ENCODE results near the gene MORN4.
"Not testable (repeated sequence)": the region's sequence is repeated elsewhere in the genome, so short reads cannot be mapped to it uniquely, and the experiment has no call there.

Gene MORN4

DNA sequence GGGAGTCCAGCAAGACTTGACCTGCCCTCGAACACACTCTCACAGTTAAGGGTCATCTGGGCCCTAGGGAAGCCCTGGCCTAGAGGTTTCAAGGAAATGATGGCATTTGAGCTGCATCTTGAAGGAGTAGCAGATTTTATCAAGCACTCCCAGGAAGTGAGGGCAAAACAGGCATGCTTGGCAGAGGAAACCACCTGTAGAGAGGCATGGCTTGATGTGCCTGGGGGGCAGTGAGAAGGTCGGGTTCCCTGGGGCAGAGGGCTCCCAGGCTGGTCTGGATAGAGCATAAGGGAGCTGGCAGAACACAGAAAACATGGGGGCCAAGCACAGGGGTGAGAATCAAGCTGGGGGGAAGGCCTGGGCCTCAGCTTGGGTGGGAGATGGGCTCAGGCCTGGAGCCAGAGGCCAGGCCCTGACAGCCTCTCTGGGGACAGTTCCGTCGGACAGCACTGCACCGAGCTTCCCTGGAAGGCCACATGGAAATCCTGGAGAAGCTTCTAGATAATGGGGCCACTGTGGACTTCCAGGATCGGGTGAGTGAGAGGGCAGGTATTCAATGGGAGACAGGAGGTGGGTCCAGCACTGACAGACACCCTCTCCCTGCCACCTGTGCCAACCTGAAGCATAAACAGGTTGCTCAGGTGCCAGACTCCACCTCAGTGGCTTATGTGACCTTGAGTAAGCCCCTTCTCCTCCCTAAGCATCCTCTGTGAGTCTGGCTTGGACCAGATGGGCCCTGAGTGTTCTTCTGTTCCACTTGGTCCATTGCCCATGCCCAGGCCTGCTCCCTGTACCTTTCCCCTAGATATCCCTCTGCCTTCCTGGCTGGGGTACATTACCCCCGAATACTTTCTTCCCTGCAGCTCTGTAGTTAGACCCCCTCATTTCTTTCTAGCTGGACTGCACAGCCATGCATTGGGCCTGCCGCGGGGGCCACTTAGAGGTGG lies 52.6 kb downstream of the MORN4 start:
- no peak overlapping the region for H2AFZ ChIP-seq (ENCODE audit: low read depth)
- TF ChIP-seq, protein P1, sequence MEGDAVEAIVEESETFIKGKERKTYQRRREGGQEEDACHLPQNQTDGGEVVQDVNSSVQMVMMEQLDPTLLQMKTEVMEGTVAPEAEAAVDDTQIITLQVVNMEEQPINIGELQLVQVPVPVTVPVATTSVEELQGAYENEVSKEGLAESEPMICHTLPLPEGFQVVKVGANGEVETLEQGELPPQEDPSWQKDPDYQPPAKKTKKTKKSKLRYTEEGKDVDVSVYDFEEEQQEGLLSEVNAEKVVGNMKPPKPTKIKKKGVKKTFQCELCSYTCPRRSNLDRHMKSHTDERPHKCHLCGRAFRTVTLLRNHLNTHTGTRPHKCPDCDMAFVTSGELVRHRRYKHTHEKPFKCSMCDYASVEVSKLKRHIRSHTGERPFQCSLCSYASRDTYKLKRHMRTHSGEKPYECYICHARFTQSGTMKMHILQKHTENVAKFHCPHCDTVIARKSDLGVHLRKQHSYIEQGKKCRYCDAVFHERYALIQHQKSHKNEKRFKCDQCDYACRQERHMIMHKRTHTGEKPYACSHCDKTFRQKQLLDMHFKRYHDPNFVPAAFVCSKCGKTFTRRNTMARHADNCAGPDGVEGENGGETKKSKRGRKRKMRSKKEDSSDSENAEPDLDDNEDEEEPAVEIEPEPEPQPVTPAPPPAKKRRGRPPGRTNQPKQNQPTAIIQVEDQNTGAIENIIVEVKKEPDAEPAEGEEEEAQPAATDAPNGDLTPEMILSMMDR (conservative IDR thresholded peaks at IDR 0.05; ENCODE audit: low read depth, low read length), result no peak
- H3K9ac ChIP-seq, result no peak overlapping the region
- no peaks in the 10 kb centered on the region for H3K79me2 ChIP-seq (ENCODE audit: insufficient read depth, low read depth)
- H3K4me1 ChIP-seq (ENCODE audit: low read depth, poor library complexity, severe bottlenecking), result no peaks in the 10 kb centered on the region
- no peak overlapping the region for H3K27ac ChIP-seq
- H3K4me2 ChIP-seq, result no peak overlapping the region
- H3K4me3 ChIP-seq (IDR thresholded peaks at IDR 0.05; ENCODE audit: insufficient read depth, low read depth, low read length), result no peak overlapping the region
- H3K36me3 ChIP-seq (ENCODE audit: insufficient read depth), result no peaks in the 10 kb centered on the region
- H3K27me3 ChIP-seq (ENCODE audit: insufficient read depth, low read depth), result no peaks in the 10 kb centered on the region
- H4K20me1 ChIP-seq (ENCODE audit: insufficient read depth), result no peaks in the 10 kb centered on the region

DNA sequence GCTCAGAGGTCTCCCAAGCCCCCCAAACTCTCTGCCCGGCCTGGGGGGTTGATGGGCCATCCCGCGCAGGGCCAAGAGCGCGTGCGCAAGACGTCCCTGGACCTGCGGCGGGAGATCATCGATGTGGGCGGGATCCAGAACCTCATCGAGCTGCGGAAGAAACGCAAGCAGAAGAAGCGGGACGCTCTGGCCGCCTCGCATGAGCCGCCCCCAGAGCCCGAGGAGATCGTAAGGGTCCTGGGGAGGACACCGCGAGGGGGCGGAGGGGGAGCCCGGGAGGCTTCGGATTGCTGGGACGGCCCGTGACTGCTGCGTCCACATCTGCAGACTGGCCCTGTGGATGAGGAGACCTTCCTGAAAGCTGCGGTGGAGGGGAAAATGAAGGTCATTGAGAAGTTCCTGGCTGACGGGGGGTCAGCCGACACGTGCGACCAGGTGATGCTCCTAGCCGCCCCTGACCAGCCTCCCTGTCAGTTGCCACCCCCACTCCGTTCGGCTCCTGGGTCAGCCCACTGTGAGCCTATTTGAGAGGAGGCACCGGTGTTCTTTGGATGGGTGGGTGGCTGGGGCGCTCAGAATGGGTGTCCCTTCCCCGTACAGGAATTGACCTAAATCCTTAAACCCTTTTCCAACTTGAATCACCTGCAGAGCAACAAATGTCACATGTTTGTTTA lies 55.0 kb downstream of the MORN4 start:
- Histone ChIP-seq H3K4me3 (IDR thresholded peaks at IDR 0.05; ENCODE audit: insufficient read depth, low read depth, low read length) (no peak overlapping the region), H3K27ac (no peak overlapping the region), H3K79me2 (ENCODE audit: insufficient read depth, low read depth) (no peaks in the 10 kb centered on the region), H3K4me1 (ENCODE audit: low read depth, poor library complexity, severe bottlenecking) (no peaks in the 10 kb centered on the region), H3K36me3 (ENCODE audit: insufficient read depth) (no peaks in the 10 kb centered on the region), H4K20me1 (ENCODE audit: insufficient read depth) (no peaks in the 10 kb centered on the region), H3K27me3 (ENCODE audit: insufficient read depth, low read depth) (no peaks in the 10 kb centered on the region), H3K9ac (no peak overlapping the region), H2AFZ (ENCODE audit: low read depth) (no peak overlapping the region), H3K4me2 (no peak overlapping the region)
- TF ChIP-seq, protein P1 (conservative IDR thresholded peaks at IDR 0.05; ENCODE audit: low read depth, low read length), result no peak

DNA sequence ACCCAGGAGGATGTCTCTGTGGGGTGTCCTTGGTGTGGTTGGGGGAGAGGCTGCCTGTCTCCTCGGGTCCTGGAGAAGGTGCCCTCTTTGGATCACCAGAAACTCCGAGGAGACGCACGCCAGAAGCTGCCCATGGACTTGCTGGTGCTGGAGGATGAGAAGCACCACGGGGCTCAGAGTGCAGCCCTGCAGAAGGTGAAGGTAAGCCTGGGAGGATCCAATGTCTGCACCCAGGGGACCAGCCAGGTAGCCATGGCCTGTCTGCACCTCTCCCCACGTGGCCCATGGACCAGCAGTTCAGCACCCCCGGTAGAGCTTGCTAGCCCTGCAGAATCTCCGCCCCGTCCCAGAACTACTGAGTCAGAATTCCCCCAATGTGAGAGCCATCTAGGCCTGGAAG lies 55.6 kb downstream of the MORN4 start:
- Histone ChIP-seq H3K36me3 (ENCODE audit: insufficient read depth) (no peaks in the 10 kb centered on the region), H3K27ac (no peak overlapping the region), H3K4me1 (ENCODE audit: low read depth, poor library complexity, severe bottlenecking) (no peaks in the 10 kb centered on the region), H3K9ac (no peak overlapping the region), H3K4me2 (no peak overlapping the region), H4K20me1 (ENCODE audit: insufficient read depth) (no peaks in the 10 kb centered on the region), H3K79me2 (ENCODE audit: insufficient read depth, low read depth) (no peaks in the 10 kb centered on the region), H3K4me3 (IDR thresholded peaks at IDR 0.05; ENCODE audit: insufficient read depth, low read depth, low read length) (no peak overlapping the region), H3K27me3 (ENCODE audit: insufficient read depth, low read depth) (no peaks in the 10 kb centered on the region), H2AFZ (ENCODE audit: low read depth) (no peak overlapping the region)
- TF ChIP-seq, protein P1 (conservative IDR thresholded peaks at IDR 0.05; ENCODE audit: low read depth, low read length), result no peak

DNA sequence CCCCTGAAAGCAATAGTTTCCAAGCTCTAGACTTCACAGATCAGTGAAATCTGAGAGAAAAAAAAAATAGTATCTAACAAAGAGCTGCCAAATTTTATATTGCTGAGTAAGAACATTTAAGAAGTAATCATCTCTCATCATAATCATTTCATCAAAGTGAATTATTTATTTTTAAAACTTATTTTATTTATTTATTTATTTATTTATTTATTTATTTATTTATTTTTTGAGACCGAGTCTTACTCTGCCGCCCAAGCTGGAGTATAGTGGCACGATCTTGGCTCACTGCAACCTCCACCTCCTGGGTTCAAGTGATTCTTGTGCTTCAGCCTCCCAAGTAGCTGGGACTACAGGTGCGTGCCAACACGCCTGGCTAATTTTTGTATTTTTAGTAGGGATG lies 56.8 kb downstream of the MORN4 start:
- not testable (repeated sequence) for H3K4me2 ChIP-seq; H4K20me1 ChIP-seq (ENCODE audit: insufficient read depth); H3K79me2 ChIP-seq (ENCODE audit: insufficient read depth, low read depth); H2AFZ ChIP-seq (ENCODE audit: low read depth); H3K27me3 ChIP-seq (ENCODE audit: insufficient read depth, low read depth); H3K9ac ChIP-seq; H3K4me3 ChIP-seq (IDR thresholded peaks at IDR 0.05; ENCODE audit: insufficient read depth, low read depth, low read length); H3K4me1 ChIP-seq (ENCODE audit: low read depth, poor library complexity, severe bottlenecking); H3K27ac ChIP-seq; H3K36me3 ChIP-seq (ENCODE audit: insufficient read depth)

Measured in KMS-11 (cell line).